NOMO-1 (cell line): Measurements from ENCODE around the gene PROM1.

Experiments used
- DNase-seq, 2 experiments: peaks; one replicate each; lab custom pipeline; 2025; ENCODE audit not compliant: unreplicated experiment in 2 of 2; lab: John Stamatoyannopoulos, UW

Gene PROM1

DNA sequence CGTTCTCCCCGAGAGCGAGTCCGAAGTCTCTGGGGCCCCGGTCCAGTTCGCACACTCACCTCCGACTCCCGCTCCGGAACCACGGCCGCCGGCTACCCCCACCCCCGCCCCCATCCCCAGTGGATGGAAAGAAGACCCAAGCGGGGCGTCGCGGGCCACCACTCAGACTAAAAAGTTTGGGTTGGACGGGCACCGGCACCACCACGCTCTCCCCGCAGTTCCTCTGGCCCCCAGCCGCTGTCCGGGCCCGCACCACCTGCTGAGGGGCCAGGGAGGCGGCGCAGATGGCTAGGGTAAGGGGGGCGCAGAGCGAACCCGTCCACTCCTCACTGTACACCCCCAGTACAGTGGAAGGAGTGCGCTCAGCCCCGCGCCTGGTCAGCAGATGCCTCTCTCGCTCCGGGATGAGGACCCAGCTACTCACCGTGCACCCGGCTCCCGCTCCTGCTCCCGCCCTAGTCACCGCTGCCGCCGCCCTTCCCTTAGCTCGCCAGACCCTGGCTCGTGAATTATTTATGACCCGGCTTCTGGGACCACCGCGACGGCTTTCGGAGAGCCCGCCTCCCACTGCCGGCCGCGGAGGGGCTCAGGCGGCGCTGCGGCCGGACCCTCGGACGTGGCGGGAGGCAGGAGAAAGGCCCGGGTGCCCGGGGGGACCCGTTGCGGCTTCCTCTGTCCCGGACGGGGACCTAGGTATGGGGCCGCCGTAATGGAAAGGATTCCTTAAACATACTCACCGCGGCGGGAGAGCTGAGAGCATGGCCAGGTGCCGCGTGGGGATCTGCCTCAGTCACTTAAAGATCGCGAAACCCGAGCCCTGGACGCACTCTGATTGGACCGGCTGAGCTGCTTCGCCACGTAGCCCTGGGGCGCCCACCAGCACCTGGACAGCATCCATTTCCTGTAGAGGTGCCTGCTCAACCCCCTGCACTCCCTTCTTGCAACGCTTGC is at the start of gene PROM1:
PROM1 (minus strand) TSS at position 783 of the 951 bp plus-strand sequence. CDS start 8,117 bp downstream, outside the sequence.
- no peak for DNase-seq

DNA sequence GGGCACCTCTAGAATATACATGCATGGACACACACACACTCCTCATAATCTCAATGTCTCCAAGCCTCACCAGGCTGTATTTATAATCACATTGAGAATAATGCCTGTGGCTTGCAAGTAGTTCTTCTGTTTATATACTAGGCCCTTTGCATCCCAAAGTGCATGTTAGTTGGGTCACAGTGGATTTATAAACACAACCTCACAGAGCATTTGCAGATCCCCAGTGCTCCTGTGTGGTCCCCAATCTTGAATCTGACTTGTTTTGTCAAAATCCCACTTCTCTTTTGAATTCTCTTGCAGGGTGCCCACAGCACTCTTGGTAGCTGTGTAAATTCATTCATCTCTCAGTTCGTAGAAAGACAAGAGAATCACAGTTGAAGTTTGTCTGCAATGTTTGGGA is 49.6 kb upstream of the PROM1 start:
- no peak for DNase-seq

DNA sequence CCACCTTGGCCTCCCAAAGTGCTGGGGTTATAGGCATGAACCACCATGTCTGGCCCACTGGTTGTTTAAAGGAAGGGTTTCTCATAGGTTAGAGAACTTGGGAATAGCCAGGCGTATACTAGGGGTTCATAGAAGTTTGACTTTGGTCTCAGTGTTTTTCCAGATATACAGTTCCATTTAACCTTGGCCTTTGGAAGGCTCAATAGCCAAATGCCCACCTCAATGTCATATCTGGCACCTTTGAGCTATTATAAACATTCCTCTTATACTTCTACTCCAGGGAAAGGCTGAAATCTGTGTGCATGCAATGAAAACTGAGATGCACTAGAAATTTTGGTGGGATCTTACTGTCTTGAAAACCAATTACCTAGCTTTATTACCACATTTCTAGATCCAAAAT is 47.5 kb upstream of the PROM1 start:
- DNase-seq = no peak

DNA sequence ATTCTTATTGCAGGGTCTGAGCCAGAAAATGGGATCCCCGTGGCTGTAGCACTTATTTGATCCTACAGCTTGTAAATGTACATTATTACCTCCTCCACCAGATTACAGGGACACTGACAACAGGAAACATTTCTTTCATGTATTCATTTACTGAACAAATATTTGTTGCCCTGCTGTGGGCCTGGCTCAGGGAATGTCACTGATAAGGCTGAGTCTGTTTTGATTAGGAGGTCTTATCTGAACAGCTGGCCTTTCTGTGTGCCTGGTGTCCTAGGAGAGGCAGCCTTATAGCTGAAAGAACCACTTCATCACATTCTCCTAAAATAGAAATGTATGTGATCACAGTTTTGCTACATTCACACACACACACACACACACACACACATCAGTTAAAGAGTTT is 45.5 kb upstream of the PROM1 start:
- DNase-seq = no peak

DNA sequence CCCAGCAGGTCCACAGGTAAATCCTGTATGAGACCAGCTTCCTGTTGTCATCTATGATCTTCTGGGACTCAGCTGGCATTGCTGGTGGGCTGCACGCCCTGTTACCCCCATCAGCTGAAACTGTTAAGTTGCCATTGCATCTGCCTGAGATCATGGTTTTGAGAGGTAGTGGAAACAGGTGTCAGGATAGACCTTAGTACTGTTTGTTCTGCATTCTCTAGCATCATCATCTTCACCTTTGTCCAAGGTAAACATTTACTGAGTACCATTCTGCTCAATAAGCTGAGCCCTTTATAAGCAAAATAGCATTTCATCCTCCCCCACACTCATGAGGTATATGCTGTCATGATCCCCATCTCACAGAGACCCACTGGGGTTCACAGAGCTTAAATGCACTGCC is 42.9 kb upstream of the PROM1 start:
- no peak for DNase-seq

DNA sequence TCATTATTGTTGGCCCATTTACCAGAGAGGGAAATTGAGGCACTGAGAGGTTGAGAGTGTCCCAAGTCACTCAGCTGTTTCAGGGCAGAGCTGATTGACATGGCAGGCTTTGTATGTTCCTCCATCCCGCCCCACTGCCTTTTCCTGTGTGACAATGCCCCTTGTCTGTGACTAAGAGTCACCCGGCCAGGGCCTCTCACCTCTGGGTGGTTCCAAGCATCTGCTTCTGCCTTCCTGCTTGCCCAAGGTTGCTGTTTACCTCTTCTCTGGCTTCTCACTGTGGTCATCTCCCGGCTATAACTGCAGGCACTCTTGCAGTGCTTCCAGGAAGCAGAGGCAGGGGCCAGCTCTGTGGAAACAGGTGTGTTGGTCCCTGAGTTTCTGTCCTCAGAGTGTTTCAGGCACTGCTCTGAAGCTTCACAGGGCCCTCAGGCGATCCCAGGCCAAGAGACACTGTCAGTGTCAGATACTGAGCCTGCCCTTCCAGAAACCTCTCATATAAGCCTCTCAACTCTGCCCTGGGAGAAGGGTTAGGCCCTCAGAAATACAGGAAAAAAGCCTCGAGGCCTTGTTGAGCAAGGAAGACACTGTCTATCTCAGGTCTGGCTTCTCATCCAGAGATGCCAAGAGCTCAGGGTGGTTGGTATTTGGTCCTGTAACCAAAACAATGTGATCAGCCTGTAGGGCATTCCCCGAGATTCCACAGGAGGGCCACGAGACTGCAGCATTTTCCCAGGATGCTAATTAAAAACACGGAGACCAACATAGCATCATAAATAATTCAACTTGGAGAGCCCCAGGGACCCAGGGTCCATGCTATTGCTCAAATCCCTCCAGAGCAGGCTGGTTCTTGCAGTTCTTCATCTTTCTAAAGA is 42.0 kb upstream of the PROM1 start:
- DNase-seq = no peak

- DNase-seq = no peak
Observed at GRCh38 chr4:16124232-16124631, 40.4 kb upstream of the PROM1 start.

- DNase-seq = no peak
Observed at GRCh38 chr4:16123356-16124084, 39.7 kb upstream of the PROM1 start.

DNA sequence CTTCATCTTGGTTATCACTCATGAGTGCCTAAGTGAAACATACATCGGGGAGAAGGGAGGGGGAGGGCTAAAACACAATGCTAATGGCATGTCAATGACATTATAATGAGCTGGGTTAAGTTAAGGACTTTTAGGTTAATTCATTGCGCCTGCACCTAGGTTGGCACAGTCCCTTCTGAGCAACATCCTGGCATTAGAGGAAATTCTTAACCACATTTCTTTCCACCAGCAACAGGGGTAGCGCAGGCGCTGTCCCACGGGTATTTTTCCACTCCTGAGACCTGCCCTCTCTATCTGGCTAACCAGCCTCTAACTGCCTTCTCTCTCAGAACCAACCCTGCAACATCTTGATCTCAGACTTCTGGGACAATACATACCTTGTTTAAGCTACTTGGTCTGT is 39.0 kb upstream of the PROM1 start:
- no peak for DNase-seq

DNA sequence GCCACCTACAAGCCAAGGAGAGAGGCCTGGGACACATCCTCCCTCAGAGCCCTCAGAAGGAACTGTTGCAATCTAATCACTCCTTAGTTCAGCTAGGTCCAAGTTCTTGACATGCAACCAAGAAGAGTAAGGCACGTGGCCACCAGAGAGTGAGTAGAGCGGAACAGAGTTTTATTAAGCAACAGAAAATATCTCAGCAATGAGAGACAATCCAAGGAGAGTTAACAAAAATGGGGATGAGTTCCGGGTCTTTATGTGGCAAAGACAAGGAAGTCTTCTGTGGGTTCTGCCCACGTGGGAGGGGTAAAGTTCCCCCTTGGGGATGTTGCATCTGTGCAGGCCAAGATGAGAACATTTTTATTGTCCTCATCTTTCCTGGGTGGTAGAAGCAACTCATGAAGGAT is 38.5 kb upstream of the PROM1 start:
- peak; percentile 57 to 60 for DNase-seq

DNA sequence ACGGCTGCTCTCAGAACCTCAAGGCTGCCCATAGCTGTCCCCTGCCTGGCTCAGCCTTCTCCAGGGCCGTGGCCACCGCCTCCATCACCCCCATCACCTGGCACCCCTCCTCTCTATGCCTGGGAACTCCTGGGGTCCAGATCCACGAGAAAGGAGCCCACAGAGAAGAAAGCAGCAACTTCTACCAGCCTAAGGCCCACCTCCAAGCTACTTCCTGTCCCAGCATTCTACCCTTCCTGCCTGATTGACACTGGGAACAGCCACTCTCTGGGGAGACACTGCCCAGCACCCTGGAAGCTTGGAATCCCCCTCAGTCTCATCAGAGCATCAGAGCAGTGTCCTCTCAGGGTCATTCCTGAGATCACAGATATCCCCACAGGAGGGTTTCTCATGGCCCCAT is 36.9 kb upstream of the PROM1 start:
- no peak for DNase-seq

DNA sequence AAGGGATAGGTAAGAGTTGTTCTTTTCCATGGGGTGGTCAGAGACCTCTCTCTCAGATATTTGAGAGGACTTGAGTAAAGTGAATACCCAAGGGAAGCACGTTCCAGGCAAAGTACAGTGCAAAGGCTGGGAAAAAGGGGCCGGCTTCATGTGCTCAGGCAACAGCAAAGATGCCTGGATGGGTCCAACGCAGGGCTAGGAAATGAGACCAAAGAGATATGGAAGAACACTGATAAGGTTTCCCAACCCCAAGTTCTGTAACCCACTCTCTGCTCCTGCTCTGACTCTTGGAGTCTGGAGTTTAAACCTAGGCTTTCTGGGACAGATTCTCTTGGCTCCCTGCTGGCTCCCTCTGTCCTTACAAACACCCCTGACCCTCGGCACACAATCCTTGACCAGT is 36.2 kb upstream of the PROM1 start:
- DNase-seq = no peak

GRCh38 chr4:16118090-16118489 is 34.3 kb upstream of the PROM1 start:
- no peak for DNase-seq

DNA sequence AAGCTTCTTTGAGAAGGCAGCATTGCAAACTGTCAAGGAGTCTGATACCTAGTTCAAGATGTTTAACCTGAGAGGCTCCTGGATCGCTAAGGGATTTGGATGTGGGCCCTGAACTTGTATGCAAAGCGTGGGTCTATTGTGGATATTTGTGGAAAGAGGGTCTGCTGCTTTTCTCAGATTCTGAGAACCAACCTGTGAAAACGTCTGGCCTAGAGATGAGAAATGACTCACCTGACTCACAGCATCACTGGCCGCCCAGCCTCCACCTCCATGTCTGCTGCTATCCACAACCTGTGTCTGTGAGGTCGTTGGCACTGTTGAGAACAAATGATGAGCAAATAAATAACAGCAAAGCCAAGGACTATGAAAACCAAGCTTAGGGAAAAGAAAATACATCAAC is 33.3 kb upstream of the PROM1 start:
- no peak for DNase-seq

- DNase-seq = no peak
Observed at GRCh38 chr4:16116493-16116990, 32.7 kb upstream of the PROM1 start.

- DNase-seq = no peak
Observed at GRCh38 chr4:16116019-16116418, 32.2 kb upstream of the PROM1 start.

GRCh38 chr4:16114546-16114945 is 30.7 kb upstream of the PROM1 start:
- DNase-seq = no peak

DNA sequence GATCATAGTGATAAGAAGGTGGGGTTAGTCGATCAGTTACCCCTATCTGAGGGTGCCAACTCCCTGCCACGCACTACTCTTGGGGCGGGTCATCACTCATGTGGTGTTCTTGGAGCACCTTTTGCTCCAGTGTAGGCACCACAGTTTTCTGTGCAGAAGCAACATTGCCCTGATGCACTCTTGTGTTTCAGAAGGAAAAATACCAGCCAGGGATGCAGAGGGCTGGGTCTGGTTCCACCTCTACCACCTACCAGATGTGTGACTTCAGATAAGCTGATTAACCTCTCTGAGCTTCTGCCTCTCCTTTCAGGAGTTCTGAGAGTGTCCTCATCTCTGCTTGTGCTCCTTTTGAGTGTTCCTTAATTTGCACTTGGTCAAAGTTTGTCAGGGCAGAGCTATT is 29.9 kb upstream of the PROM1 start:
- DNase-seq = no peak

DNA sequence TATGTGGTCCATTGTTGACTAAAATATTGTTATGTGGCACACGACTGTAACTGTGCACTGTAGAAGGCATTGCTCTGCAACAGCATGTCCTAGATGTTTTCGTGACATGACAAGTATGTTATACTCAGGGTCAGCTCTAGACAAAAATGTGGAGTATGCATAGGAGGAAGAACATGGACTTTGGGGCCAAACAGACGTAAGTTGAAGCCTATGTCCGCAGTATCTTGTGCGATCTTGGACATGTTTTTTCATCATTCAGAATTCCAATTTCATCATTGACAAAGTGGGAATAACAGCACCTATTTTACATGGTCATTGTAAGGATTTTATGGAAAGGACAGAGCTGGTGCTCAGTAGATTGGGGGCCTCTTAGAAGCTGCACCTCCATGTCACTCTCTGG is 27.7 kb upstream of the PROM1 start:
- DNase-seq = no peak

DNA sequence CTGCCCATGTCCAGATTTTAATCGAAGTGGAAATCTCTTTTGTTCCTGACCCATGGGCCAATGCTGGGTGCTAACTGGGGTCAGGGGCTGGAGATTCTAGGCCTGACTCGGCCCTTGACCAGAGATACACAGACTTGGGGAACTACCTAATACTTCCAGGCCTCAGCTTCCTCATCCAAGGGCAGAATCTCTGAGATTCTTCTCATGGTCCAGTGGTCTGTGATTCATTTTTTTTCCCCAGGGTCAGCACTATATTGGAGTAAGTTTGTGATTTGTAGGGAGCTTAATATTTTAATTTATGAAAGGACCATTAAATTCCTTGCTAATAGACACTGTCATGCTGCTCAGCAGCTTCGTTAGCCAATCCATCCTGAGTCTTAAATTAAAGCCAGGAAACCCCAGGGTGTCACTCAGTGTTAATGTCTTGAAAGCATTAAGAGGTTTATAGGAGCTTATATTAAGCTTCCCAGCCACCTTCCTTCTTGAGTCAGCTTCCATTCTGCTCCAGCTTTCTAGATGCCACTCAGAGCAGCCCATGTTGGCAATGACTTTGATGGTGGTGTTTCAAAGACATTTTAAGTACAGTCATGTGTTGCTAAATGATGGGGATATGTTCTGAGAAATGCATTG is 27.0 kb upstream of the PROM1 start:
- no peak for DNase-seq
